Measurements from ENCODE around the gene PCBP3. TPM values are rescaled to one million over a fixed set of nuclear protein-coding genes. Genes with fewer than 3 reads are reported as not detected.

Gene PCBP3
- total RNA-seq, 1 experiment from 2014 or later = 10.9 TPM

DNA sequence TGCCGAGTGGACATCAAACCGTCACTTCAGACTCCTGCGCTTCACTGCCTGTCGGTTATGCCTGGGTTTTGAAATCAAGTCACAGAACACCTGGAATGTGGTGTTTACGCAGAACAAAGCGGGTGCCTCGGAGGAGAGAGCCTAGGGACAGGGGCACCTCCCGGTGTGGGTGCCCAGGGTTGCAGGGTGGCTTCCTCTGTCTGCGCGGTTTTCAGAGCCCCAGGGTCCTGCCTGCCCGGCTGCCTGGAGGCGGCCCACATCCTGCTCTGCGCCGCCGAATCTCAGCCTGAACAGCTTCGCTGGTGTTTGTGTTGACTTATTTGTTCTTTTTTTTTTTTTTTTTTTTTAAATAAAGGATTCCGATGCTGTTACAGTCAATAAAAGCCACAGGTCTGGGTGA lies 224.6 kb downstream of the PCBP3 start:
- no peak overlapping the region for H3K14ac ChIP-seq (ENCODE audit: insufficient read depth, low read length)
- no peak overlapping the region for H2AK5ac ChIP-seq (ENCODE audit: insufficient read length, low read length)
- no peak overlapping the region for H4K8ac ChIP-seq (replicated peaks; ENCODE audit: insufficient read length, low read depth, low read length)
- no peak overlapping the region for H2BK5ac ChIP-seq (ENCODE audit: insufficient read length, low read length)
- WGBS (ENCODE audit: extremely low coverage, insufficient read length, low lambda C conversion rate) = no CpG with 5 or more reads among the region's 17 CpGs
- TF ChIP-seq CTCF (conservative IDR thresholded peaks at IDR 0.05) = no peak
- H4K91ac ChIP-seq (ENCODE audit: insufficient read length, low read depth, low read length) = no peak overlapping the region
- no peak overlapping the region for H3K18ac ChIP-seq (ENCODE audit: insufficient read length, low read depth, low read length)
- H3K36me3 Mint-ChIP-seq (ENCODE audit: insufficient read depth in 1 of 3, low read depth in 3 of 3) = no peaks in the 10 kb centered on the region
- H2BK20ac ChIP-seq (ENCODE audit: low read depth, low read length, poor library complexity, severe bottlenecking) = no peak overlapping the region
- H3K27me3 ChIP-seq (ENCODE audit: insufficient read depth, low read length) = no peaks in the 10 kb centered on the region
- no peaks in the 10 kb centered on the region for H3K4me1 ChIP-seq (ENCODE audit: insufficient read depth, low read length)
- no peaks in the 10 kb centered on the region for H3K79me2 ChIP-seq (ENCODE audit: insufficient read depth, low read length)
- H2BK15ac ChIP-seq (ENCODE audit: low read depth, low read length) = no peak overlapping the region
- H2AFZ ChIP-seq (ENCODE audit: low read length) = no peak overlapping the region
- no peak overlapping the region for H2BK12ac ChIP-seq (ENCODE audit: insufficient read length, low read depth, low read length)
- no peaks in the 10 kb centered on the region for H3K9me3 Mint-ChIP-seq
- H3K4me1 Mint-ChIP-seq = no peaks in the 10 kb centered on the region
- H3K4ac ChIP-seq (ENCODE audit: low read depth, low read length) = no peak overlapping the region
- no peaks in the 10 kb centered on the region for H3K23me2 ChIP-seq (ENCODE audit: insufficient read length, low read depth, low read length, poor library complexity, severe bottlenecking)
- H3T11ph ChIP-seq (ENCODE audit: low read length) = no peak overlapping the region
- no peak for DNase-seq
- H3K4me3 Mint-ChIP-seq = no peak overlapping the region
- H3K4me2 ChIP-seq (ENCODE audit: insufficient read depth, insufficient read length, low read length) = no peak overlapping the region
- no peak overlapping the region for H2BK120ac ChIP-seq (ENCODE audit: low read depth, low read length, poor library complexity, severe bottlenecking)
- H3K23ac ChIP-seq (ENCODE audit: insufficient read length, low read depth, low read length) = no peak overlapping the region
- no peaks in the 10 kb centered on the region; the same call in none of the 2 replicates for H3K27me3 Mint-ChIP-seq (ENCODE audit: low read depth)
- no peak overlapping the region for H3K27ac ChIP-seq (ENCODE audit: insufficient read length, low read depth, low read length)
- H3K27ac Mint-ChIP-seq = no peak overlapping the region
- no peaks in the 10 kb centered on the region for H3K9me3 ChIP-seq (ENCODE audit: control insufficient read depth, low read depth, low read length)
- H3K9ac ChIP-seq (ENCODE audit: extremely low read depth, insufficient read length, low read length) = no peak overlapping the region
- no peak overlapping the region for H4K5ac ChIP-seq (ENCODE audit: insufficient read length, low read depth, low read length)
- no peak overlapping the region for H3K56ac ChIP-seq (ENCODE audit: insufficient read length, low read depth, low read length)
- no peaks in the 10 kb centered on the region for H3K79me1 ChIP-seq (ENCODE audit: insufficient read depth, low read depth, low read length, poor library complexity, severe bottlenecking)
- no peaks in the 10 kb centered on the region for H4K20me1 ChIP-seq (ENCODE audit: control insufficient read depth, insufficient read depth, insufficient read length)
